Thoracic aorta (tissue), 2 donors: ENCODE results near the gene PTHLH. TPM values are rescaled to one million over a fixed set of nuclear protein-coding genes. Genes with fewer than 3 reads are reported as not detected.

Source experiments
- ATAC-seq: fragments of 150-250 bp; one replicate; pipeline ENCODE4 v1.8.0; 2017; ENCODE audit warnings: low read depth; ENCODE audit not compliant: insufficient number of reproducible peaks, low FRiP score
- DNase-seq: peaks from one replicate; pipeline ENCODE4 v3.0.0-alpha.2; 2020; ENCODE audit warnings: low spot score
- H3K27ac ChIP-seq, 2 donors: fragments of 200-600 bp; sonication (generic); 1 replicate in 1 of 2; 2 replicates in 1 of 2; pipeline ENCODE4 v1.5.1; 2016; ENCODE audit warnings: mild to moderate bottlenecking in 2 of 2, moderate library complexity in 2 of 2
- H3K27me3 ChIP-seq: fragments of 200-600 bp; sonication (generic); replicated peaks from 2 replicates; pipeline ENCODE4 v1.6.0; 2016; ENCODE audit warnings: mild to moderate bottlenecking; ENCODE audit not compliant: insufficient read depth
- H3K36me3 ChIP-seq: fragments of 200-600 bp; sonication (generic); one replicate; pipeline ENCODE4 v1.5.1; 2016
- H3K4me1 ChIP-seq, 2 donors: fragments of 200-600 bp; sonication (generic); 1 replicate in 1 of 2; 2 replicates in 1 of 2; pipeline versions ENCODE4 v1.5.1 to v1.6.0; 2016; ENCODE audit warnings: low read depth in 2 of 2, mild to moderate bottlenecking in 1 of 2; ENCODE audit not compliant: control insufficient read depth in 1 of 2
- H3K4me3 ChIP-seq: fragments of 200-600 bp; sonication (generic); 2 replicates; pipeline ENCODE4 v1.5.1; 2016; ENCODE audit warnings: mild to moderate bottlenecking
- H3K9me3 ChIP-seq: fragments of 200-600 bp; sonication (generic); 2 replicates; pipeline ENCODE4 v1.5.1; 2016
- CTCF ChIP-seq: fragments of 200-600 bp; sonication (generic); IDR thresholded peaks from one replicate; pipeline ENCODE4 v1.5.1; 2019; ENCODE audit warnings: antibody characterized with exemption
- total RNA-seq, 2 donors: library from RNA; depleted of rRNA; stranded (reverse); fragments of >200 nt; gene quantifications; one replicate each; pipeline versions ENCODE4 v1.1.0 to v1.2.3, GENCODE V29; 2016

The PTHLH gene
- total RNA-seq, 2 donors from 2014 or later = 5.6 to 8.1 TPM

DNA sequence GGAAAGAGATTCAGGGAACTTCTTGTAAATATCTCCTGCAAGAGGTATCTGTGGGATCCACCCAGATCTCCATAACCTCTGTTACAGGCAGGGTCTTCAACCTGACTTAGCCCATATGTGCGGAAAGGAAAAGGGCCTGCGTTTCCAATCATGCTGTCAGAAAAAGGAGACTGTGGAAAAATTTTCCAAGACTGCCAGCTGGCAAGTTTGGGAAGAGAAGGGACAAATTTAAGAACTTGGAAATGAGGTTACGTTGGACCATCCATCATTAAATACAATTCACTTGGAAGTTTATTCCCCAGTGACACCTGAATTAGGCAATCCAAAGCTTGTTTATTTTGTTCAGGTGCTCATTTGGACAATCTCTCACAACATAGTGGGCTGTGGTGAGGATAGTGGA is 13.9 kb downstream of the PTHLH start:
- H3K9me3 ChIP-seq = no peaks in the 10 kb centered on the region
- no peaks in the 10 kb centered on the region for H3K36me3 ChIP-seq
- no peak overlapping the region for H3K27ac ChIP-seq
- H3K4me3 ChIP-seq = no peak overlapping the region
- TF ChIP-seq CTCF = no peak
- no peaks in the 10 kb centered on the region for H3K4me1 ChIP-seq
- no peak for DNase-seq
- H3K27me3 ChIP-seq = no peaks in the 10 kb centered on the region
- ATAC-seq = no peak

GRCh38 chr12:27957366-27957765 is 15.2 kb downstream of the PTHLH start:
- no peak for TF ChIP-seq CTCF
- Histone ChIP-seq H3K36me3 (no peaks in the 10 kb centered on the region), H3K4me3 (no peak overlapping the region), H3K9me3 (no peaks in the 10 kb centered on the region), H3K4me1 (no peaks in the 10 kb centered on the region), H3K27me3 (no peaks in the 10 kb centered on the region), H3K27ac (no peak overlapping the region)
- DNase-seq = no peak
- ATAC-seq = no peak

DNA sequence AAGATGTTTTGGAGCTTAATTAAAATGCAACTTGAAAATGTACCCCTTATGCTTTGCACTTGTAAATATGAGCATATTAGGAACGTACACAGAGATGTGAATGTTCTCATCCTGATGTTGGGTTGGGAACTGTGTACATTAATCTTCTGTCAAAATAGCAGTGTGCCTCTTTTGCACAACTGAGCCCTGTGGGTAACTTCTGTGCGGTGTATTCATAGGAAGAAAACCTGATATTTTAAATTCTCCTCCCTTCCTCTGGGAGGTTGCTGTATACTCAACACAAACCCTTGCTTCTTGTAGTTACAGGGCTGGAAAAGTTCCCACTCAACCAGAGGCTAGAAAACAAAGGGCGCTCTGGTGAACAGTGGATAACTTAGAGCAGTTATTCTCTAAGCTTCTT is 18.7 kb downstream of the PTHLH start:
- TF ChIP-seq CTCF = no peak
- Histone ChIP-seq H3K36me3 (no peaks in the 10 kb centered on the region), H3K4me3 (no peak overlapping the region), H3K4me1 (no peaks in the 10 kb centered on the region), H3K27ac (no peak overlapping the region), H3K9me3 (no peaks in the 10 kb centered on the region), H3K27me3 (no peaks in the 10 kb centered on the region)
- ATAC-seq (no peak), DNase-seq (no peak)

DNA sequence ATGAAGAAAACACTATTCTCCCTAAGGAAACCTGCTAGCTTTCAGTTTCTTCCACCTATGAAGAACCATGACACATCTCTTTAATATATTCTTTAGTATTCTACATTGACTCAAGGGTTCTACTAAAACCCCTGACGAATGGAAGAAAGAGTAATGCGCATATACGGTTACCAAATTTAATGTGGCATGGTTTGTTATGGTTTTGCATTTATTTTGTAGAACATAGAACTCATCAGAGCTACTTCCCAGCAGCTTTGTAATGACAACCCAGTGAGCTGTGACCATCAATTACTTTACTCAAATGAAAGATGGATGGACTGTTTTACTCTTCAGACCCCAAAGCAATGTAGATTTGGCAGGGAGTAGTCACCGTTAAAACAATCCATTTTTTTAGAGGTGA is 19.2 kb downstream of the PTHLH start:
- Histone ChIP-seq H3K4me3 (no peak overlapping the region), H3K36me3 (no peaks in the 10 kb centered on the region), H3K4me1 (no peaks in the 10 kb centered on the region), H3K27ac (no peak overlapping the region), H3K9me3 (no peaks in the 10 kb centered on the region), H3K27me3 (no peaks in the 10 kb centered on the region)
- ATAC-seq = no peak
- no peak for DNase-seq
- TF ChIP-seq CTCF = no peak

DNA sequence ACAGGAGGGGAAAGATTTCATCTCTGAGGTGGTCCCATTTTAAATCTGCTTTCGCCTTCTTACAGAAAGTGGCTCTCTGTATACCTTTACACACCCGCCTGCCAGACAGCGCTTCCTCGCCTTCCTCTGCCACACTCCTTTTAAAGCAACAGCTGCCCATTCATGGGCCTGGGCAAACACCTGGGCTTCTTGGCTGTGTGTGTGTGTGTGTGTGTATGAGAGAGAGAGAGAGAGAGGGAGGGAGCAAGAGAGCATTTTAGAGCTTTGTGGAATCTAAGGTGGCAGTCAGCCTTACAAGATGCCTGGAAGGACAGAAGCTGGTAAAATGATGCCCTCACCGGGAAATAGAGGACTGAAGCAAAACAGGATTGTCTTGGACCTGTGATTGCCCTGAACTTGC is 20.0 kb downstream of the PTHLH start:
- TF ChIP-seq CTCF = no peak
- H3K4me3 ChIP-seq = no peak overlapping the region
- no peak for ATAC-seq

More for the DNA sequence above, 20.0 kb downstream of the PTHLH start:
- no peaks in the 10 kb centered on the region for H3K9me3 ChIP-seq
- DNase-seq = no peak
- no peak overlapping the region for H3K27ac ChIP-seq
- no peaks in the 10 kb centered on the region for H3K27me3 ChIP-seq
- no peaks in the 10 kb centered on the region for H3K4me1 ChIP-seq
- no peaks in the 10 kb centered on the region for H3K36me3 ChIP-seq
